Stimulated activated CD4-positive, alpha-beta T cell treated with anti-CD3 and anti-CD28 coated beads, Interleukin-1b, Interleukin-23, amount 100 ng/mL, for 24 hours (primary cell): ENCODE results near the gene SH3BGRL2.
"Not testable (repeated sequence)": the region's sequence is repeated elsewhere in the genome, so short reads cannot be mapped to it uniquely, and the experiment has no call there.

Experiments used
- DNase-seq, 4 experiments: peaks; one replicate each; pipeline ENCODE4 v3.0.0-alpha.2; 2020; ENCODE audit warnings: low read depth in 4 of 4, low spot score in 1 of 4

Gene SH3BGRL2

DNA sequence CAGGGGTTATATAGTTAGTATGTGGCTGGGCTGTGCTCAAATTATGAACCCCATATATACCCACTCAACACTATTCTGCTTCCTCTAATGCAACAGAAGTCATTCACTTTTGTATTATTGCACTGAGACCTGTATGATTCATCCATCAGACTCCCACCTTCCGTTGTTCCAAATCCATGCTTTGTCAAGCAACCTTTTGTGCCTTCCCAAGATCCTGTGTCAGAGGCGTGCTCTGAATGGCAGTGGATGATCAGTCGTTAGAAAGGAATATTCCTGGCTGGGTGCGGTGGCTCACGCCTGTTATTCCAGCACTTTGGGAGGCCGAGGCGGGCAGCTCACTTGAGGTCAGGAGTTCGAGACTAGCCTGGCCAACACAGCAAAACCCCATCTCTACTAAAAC, 103.2 kb downstream of the SH3BGRL2 start:
- no peak for DNase-seq

DNA sequence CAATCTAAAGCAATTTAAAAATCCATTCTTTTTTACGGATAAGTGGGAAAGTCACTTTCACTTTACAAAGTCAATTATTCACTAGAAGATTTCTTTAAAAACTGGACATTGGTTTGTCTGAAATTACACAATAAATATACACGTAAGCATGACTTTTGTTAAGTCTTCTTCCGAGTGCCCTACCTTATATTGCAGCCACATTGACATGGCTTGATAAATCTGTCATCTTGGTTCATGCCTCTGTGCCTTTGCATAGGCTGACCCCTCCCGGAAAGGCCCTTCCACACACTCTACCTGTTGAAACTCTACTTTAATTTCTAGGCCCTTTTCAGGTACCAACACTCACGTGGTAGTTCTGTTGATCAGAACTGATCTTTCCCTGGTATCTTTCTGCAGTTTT, 104.1 kb downstream of the SH3BGRL2 start:
- DNase-seq, result no peak

DNA sequence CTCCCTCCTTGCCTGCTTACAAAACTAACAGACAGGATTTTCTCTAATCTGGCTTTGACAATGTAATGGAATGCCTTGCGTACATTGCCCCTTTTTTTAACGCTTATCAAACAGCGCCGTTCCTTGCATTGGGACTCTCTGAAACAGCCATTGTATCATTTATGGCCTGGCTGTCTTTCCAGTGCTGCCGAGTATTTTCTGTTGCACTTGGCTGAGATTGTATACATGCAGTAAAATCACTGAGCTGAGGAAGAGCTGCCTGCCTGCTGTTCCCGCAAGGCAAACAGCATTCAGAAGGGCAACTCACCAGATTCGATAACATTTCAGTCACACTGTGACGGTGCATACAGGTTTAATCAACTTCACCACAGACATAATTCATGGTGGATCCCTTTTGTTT, 106.0 kb downstream of the SH3BGRL2 start:
- DNase-seq, result no peak

DNA sequence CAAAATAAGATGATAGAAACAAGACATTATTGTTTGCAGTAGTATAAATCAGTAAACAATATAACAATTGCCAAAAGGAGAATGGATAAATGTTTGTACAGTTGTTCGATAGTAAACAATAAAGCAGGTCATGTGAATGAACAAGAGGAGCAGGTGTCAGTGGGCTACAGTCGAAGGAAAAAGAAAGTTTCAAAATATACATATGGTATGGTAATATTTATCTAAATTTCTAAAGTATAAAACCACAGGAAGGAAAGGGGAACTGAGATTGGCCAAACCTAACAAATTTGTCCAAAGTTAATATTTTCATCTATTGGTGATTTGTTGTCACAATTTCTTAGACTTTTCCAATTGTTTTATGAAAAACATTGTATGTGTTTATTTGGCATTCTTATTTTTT, 110.9 kb downstream of the SH3BGRL2 start:
- DNase-seq, result no peak

DNA sequence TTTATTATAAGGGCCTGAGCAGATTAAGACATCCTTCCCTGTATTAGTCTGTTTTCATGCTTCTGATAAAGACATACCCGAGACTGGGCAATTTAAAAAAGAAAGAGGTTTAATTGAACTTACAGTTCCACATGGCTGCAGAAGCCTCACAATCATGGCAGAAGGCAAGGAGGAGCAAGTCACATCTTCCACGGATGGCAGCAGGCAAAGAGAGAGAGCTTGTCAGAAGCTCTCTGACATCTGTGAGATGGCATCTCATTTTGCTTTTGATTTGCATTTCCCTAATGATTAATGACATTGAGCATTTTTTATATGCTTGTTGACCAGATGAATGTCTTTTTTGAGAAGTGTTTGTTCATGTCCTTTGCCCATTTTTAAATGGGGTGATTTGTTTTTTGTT, 114.2 kb downstream of the SH3BGRL2 start:
- not testable (repeated sequence) for DNase-seq

DNA sequence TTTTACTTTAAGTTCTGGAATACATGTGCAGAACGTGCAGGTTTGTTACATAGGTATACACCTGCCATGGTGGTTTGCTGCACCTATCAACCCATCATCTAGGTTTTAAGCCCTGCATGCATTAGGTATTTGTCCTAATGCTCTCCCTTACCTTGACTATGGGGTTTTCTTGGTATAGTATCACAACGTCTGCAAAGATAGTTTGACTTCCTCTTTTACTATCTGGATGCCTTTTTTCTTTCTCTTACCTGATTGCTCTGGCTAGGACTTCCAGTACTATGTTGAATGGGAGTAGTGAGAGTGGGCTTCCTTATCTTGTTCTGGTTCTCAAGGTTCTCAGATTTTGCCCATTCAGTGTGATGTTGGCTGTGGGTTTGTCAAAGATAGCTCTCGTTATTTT, 115.2 kb downstream of the SH3BGRL2 start:
- not testable (repeated sequence) for DNase-seq

DNA sequence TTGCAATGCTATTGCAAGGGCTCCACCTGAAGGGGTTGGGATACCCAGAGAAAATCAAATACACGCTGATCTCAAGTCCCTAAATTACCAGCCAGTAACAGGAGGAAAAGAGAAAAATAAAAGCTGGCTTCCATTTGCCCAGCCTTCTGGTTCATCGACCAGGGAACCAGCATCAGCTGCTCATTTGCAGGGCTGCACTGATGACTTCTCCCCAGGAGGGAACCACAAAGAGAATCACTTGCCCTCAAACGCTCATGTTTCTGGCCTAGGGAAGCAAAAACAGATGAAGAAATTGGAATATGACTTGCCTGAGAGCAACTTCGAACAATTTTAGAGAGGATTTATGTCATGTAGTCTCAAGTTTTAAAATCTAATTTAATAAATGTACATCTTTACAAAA, 119.7 kb downstream of the SH3BGRL2 start:
- no peak for DNase-seq
